Mucosa of descending colon (tissue), 3 donors: ENCODE results near the gene ACOX1. TPM values are rescaled to one million over a fixed set of nuclear protein-coding genes. Genes with fewer than 3 reads are reported as not detected.

Experiments used
- ATAC-seq: fragments of 200-7000 bp; cut with Tn5 transposase; one replicate; pipeline ENCODE4 v1.9.1; 2020; ENCODE audit warnings: mild to moderate bottlenecking, moderate library complexity
- DNase-seq, 3 donors: peaks; one replicate each; pipeline ENCODE4 v3.0.0-alpha.2; 2020
- H3K36me3 ChIP-seq: fragments of 200-600 bp; one replicate; pipeline ENCODE4 v1.8.0; 2021; ENCODE audit warnings: low read depth, mild to moderate bottlenecking
- H3K4me1 ChIP-seq: fragments of 200-600 bp; one replicate; pipeline ENCODE4 v1.8.0; 2021; ENCODE audit warnings: low read depth, mild to moderate bottlenecking
- H3K4me3 ChIP-seq: fragments of 200-600 bp; one replicate; pipeline ENCODE4 v1.8.0; 2021; ENCODE audit warnings: mild to moderate bottlenecking
- H3K9me3 ChIP-seq: fragments of 200-600 bp; one replicate; pipeline ENCODE4 v1.8.0; 2021; ENCODE audit warnings: mild to moderate bottlenecking
- CTCF ChIP-seq: fragments of 200-600 bp; IDR thresholded peaks from one replicate; pipeline ENCODE4 v1.8.0; 2022; ENCODE audit warnings: antibody characterized with exemption, mild to moderate bottlenecking
- intact Hi-C, 2 donors: fragments of 100-400 bp; cut with DNase I in 1 of 2; cut with micrococcal nuclease in 1 of 2; formaldehyde crosslinking; loops; one replicate each; pipeline versions ENCODE4 v1.11.0 to v1.11.1; 2022; cut with DNase I, micrococcal nuclease
- total RNA-seq, 3 donors: library from RNA; stranded (reverse); fragmentation: NEBNext Ultra II Directional in 2 of 3; extraction: Animal tissue kit (Norgen Biotek cat#: 25700) in 2 of 3; gene quantifications; one replicate each; pipeline versions ENCODE4 v1.2.1 to v1.2.4, GENCODE V29; 2021 to 2023
- donor health status: DM: no; HTN: no; CAD: no; lungs with moderate emphysema.
- donor health status: DM: no; HTN: no; CAD: no.
- donor health status: DM: no; HTN: yes; CAD: no.

The ACOX1 gene
- total RNA-seq, 3 donors from 2014 or later = 128 to 272 (median 154) TPM

DNA sequence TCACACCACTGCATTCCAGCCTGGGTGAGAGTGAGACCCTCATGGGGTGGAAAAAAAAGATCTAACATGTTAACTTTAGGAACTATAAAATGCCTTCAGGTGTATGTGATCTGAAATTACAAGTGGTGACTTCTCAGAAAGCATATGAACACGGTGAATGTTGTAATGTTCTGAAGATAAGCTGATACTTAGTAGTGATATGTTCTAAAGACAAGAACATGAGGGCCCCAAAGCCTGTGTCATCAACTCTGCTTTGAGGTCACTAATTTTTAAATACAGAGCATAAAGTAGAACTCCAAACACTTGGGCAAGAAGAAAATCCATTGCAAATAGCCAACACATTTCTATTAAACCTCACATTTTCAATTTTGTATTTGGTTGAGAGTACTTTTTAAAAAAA, 35.5 kb downstream of the ACOX1 start:
- DNase-seq (no peak), ATAC-seq (no peak)
- Histone ChIP-seq H3K4me1 (peaks cover 10% of the 10 kb centered on the region), H3K4me3 (no peak overlapping the region), H3K9me3 (no peaks in the 10 kb centered on the region), H3K36me3 (peaks cover 7% of the 10 kb centered on the region)
- intact Hi-C loops = no loop called here
- no peak for TF ChIP-seq CTCF

GRCh38 chr17:75942473-75942872, 36.5 kb downstream of the ACOX1 start:
- no peak overlapping the region for H3K4me3 ChIP-seq
- H3K36me3 ChIP-seq = no peaks in the 10 kb centered on the region
- H3K9me3 ChIP-seq = no peaks in the 10 kb centered on the region
- no peak for DNase-seq
- TF ChIP-seq CTCF = no peak
- ATAC-seq = no peak
- peaks cover 10% of the 10 kb centered on the region for H3K4me1 ChIP-seq
- intact Hi-C loops = no loop called here

DNA sequence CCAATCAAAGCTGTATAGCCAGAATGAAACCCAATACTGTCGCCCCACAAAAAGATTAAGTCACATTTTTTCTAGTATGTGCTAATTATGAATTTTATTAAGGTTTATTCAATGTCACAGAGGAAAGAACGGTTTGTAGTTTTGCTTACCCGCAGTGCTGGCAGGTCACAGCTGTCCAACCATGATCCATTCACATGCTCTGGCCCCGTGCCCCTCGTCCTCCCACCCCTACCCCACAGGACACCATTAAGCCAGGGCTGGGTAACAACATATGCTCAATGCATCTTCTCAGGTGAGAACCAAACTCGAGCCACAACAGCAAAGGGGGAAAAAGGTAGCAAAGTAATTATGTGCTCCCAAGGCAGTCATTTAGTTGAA, 37.5 kb downstream of the ACOX1 start:
- no peak for ATAC-seq
- no peaks in the 10 kb centered on the region for H3K9me3 ChIP-seq
- intact Hi-C loops = no loop called here
- no peak overlapping the region for H3K4me3 ChIP-seq
- H3K36me3 ChIP-seq = no peaks in the 10 kb centered on the region
- TF ChIP-seq CTCF = no peak
- DNase-seq = peak in 1 of 3 donors; percentile 52
- peaks cover 10% of the 10 kb centered on the region for H3K4me1 ChIP-seq

DNA sequence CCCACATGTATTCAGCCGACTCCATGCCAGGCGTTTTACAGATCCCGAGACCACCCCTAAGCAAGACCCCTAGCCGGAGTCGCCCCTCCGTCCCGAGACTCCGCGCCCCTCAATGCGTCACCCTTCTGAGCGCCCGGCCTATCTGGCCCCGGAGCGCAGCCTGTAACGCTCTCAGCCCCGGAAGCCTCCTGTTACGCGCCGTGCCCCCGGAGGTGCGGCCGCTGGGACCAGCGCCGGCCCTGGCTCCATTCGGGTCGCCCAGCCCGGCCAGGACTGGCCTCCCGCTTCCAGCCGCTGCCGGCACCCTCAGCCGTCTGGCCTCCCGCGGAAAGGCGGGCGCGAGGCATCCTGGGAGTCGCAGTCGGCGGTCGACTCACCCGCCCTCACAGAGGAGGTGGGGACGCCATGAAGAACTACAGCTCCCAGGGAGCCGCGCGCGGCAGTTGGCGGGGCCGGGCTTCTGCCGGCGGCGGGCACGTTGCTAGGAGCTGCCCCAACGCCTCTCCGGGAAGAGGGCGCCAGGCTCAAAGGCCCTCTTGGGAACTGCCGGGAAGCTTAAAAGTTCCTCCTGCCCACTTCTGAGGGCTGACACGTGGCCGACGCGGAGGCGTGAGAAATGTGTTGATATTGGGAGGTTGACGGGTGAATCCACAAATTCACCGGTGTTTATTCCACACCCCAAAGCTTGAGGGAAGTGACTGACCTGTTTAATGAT, 38.1 kb downstream of the ACOX1 start, which contains the start of gene FBF1:
Gene FBF1 (minus strand): TSS at position 316 of the 715 bp plus-strand sequence. CDS start 2,893 bp downstream, outside the sequence.
- peaks cover 10% of the 10 kb centered on the region for H3K4me1 ChIP-seq
- H3K4me3 ChIP-seq = peak within 1 kb of the TSS; percentile 65
- intact Hi-C loops = no loop called here
- no peaks in the 10 kb centered on the region for H3K36me3 ChIP-seq
- H3K9me3 ChIP-seq = no peaks in the 10 kb centered on the region
- DNase-seq = peak; percentile 93 to 97 (median 96)
- TF ChIP-seq CTCF = peak; percentile 12
- peak; percentile 100 for ATAC-seq

DNA sequence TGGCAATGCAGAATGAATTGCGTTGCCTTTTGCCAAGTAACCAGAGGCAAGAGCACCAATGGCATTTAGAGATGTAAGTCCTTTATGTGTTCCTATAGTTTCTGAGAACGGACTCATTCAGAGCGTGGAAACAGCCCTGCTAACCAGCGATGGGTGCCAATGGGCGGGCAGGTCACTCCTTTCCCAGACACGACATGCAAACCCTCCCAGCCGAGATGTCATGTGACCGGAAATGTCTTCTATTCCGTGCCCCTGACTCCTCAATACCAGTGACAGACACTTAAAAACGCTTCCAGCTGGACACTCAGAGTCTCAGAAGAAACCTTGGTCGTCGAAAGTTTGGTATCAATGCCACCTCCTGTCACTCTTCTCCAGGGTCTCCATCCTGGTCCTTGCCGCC, 41.3 kb downstream of the ACOX1 start:
- Histone ChIP-seq H3K36me3 (no peaks in the 10 kb centered on the region), H3K4me1 (peaks cover 10% of the 10 kb centered on the region), H3K4me3 (no peak overlapping the region), H3K9me3 (no peaks in the 10 kb centered on the region)
- TF ChIP-seq CTCF = no peak
- ATAC-seq (no peak), DNase-seq (peak in 1 of 3 donors; percentile 10)
- intact Hi-C loops = no loop called here
